Upper lobe of right lung (tissue), 1 donor: ENCODE measurements around the gene MACO1. TPM values are rescaled to one million over a fixed set of nuclear protein-coding genes. Genes with fewer than 3 reads are reported as not detected.
A peak's percentile ranks its signal among the peaks of the same experiment; 100 is the strongest.
"Not testable (repeated sequence)": the region's sequence is repeated elsewhere in the genome, so short reads cannot be mapped to it uniquely, and the experiment has no call there.

Experiments
- ATAC-seq: fragments of 200-7000 bp; cut with Tn5 transposase; one replicate; pipeline ENCODE4 v1.9.1; 2020; ENCODE audit warnings: mild to moderate bottlenecking, moderate library complexity
- DNase-seq: peaks from one replicate; pipeline ENCODE4 v3.0.0-alpha.2; 2020
- H3K27ac ChIP-seq: fragments of 200-600 bp; one replicate; pipeline ENCODE4 v1.8.0; 2022
- H3K27me3 ChIP-seq: fragments of 200-600 bp; one replicate; pipeline ENCODE4 v1.8.0; 2022; ENCODE audit warnings: mild to moderate bottlenecking
- H3K36me3 ChIP-seq: fragments of 200-600 bp; one replicate; pipeline ENCODE4 v1.8.0; 2022
- H3K4me1 ChIP-seq: fragments of 200-600 bp; one replicate; pipeline ENCODE4 v1.8.0; 2022
- H3K4me3 ChIP-seq: fragments of 200-600 bp; one replicate; pipeline ENCODE4 v1.8.0; 2022; ENCODE audit warnings: mild to moderate bottlenecking
- H3K9me3 ChIP-seq: fragments of 200-600 bp; one replicate; pipeline ENCODE4 v1.8.0; 2022
- intact Hi-C: fragments of 100-400 bp; cut with DNase I; formaldehyde crosslinking; loops from one replicate; pipeline ENCODE4 v1.11.0; 2022
- total RNA-seq: library from RNA; stranded (reverse); fragmentation: NEBNext Ultra II Directional; extraction: Animal tissue kit (Norgen Biotek cat#: 25700); gene quantifications from one replicate; pipeline ENCODE4 v1.2.1, GENCODE V29; 2021
- TF ChIP-seq, protein P1 (sequence below): fragments of 200-600 bp; IDR thresholded peaks from one replicate; pipeline ENCODE4 v1.8.0; 2022; ENCODE audit warnings: antibody characterized with exemption
- donor health status: DM: no; HTN: yes; CAD: no; lungs with severe emphysema.

The MACO1 gene
- total RNA-seq, 1 donor from 2014 or later = 20.2 TPM

DNA sequence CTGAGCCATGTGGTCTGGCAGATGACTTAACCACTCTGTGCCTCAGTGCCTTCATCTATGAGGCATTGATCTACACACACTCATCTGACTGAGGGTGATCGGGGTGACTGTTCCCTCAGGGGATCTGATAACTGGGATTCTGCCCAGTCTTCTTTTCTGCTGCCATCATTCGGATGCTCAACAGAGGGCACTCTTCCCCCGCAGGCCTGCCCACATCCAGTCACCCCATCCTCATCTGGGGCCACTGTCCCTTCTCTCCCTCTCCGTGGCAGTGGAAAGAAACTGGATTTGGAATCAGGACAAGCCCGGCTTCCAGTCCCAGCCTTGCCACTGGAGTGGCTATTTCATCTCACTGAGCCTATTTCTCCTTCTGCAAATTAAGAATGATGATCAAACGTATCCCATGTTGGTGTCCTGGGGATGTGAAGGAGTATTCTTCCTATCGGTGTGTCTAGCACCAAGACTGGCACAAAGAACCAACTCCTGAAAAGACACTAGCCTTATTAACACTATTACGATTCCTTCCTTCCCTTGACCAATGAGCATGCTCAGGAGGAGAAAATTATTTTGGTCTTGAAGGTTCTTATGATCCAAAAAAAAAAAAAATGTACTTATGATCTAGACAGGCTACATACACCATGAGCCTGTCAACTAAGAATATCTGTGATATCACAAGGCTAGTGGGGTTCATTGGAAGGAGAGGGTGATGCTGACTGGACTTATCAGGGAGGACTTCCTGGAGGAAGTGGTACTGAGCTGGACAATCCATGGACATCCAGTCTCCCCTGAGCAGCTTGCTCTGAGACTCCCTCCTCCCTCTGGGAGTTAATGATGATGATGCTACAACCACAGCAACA, 27.5 kb upstream of the MACO1 start:
- intact Hi-C loops, H3K36me3 ChIP-seq, DNase-seq, H3K4me3 ChIP-seq, H3K9me3 ChIP-seq, H3K4me1 ChIP-seq, H3K27ac ChIP-seq, H3K27me3 ChIP-seq: not testable (repeated sequence)
- peak; percentile 89 for ATAC-seq
- TF ChIP-seq, protein P1, sequence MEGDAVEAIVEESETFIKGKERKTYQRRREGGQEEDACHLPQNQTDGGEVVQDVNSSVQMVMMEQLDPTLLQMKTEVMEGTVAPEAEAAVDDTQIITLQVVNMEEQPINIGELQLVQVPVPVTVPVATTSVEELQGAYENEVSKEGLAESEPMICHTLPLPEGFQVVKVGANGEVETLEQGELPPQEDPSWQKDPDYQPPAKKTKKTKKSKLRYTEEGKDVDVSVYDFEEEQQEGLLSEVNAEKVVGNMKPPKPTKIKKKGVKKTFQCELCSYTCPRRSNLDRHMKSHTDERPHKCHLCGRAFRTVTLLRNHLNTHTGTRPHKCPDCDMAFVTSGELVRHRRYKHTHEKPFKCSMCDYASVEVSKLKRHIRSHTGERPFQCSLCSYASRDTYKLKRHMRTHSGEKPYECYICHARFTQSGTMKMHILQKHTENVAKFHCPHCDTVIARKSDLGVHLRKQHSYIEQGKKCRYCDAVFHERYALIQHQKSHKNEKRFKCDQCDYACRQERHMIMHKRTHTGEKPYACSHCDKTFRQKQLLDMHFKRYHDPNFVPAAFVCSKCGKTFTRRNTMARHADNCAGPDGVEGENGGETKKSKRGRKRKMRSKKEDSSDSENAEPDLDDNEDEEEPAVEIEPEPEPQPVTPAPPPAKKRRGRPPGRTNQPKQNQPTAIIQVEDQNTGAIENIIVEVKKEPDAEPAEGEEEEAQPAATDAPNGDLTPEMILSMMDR = peak; percentile 34

DNA sequence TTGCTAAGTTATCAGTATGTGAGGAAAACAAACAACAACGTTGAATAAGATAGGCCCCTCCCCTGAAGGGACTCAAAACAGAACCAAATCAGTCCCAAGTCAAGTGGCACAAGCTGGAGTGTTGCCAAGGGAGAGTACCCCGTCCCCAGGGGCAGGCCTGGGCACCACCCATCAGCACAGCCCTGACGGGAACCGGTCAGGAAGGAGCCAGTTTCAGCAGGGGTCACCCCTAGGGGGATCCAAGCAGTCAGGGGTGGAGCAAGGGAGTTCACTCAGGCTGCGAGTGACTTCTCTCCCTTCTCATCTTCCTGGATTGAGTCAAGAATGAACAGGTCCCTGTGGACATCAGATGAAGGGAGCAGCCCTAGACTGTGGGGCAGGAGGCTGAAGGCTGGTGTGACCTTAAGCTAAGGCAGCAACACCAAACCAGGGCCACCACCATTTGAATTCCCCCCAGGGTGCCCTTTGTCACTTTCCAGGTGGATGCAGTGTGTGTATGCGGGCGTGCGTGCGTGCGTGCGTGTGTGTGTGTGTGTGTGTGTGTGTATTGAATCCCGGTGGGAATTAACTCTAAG, 24.9 kb upstream of the MACO1 start:
- intact Hi-C loops, H3K27me3 ChIP-seq, DNase-seq, ATAC-seq, H3K9me3 ChIP-seq, H3K4me3 ChIP-seq, H3K27ac ChIP-seq, H3K36me3 ChIP-seq, H3K4me1 ChIP-seq: not testable (repeated sequence)

DNA sequence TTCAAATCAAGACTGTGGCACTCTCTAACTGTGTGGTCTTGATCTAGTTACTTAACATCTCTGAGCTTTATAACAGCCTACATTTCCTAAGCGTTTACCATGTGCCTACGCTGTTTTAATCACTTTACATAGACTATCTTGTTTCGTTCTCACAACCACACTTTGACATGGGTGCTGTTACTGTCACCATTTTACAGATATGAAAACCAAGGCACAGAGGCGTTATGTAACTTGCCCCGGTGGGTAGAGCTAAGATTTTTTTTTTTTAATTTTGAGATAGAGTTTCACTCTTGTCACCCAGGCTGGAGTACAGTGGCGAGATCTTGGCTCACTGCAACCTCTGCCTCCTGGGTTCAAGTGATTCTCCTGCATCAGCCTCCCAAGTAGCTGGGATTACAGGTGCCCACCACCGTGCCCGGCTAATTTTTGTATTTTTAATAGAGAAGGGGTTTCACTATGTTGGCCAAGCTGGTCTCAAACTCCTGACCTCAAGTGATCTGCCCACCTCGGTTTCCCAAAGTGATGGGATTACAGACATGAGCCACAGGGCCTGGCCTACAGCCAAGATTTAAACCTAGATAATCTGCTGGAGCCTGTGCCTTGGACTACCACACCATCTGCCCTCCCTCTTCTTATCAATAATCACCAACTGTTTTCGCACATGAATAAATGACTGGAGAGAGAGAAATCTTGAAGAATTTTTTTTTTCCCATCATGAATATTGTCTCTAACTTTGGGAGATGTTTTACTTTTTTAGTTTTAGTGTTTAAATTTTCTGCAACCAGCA, 20.9 kb upstream of the MACO1 start:
- H3K4me1 ChIP-seq, H3K36me3 ChIP-seq, ATAC-seq, H3K27me3 ChIP-seq, DNase-seq, H3K4me3 ChIP-seq, H3K27ac ChIP-seq, intact Hi-C loops, H3K9me3 ChIP-seq: not testable (repeated sequence)

DNA sequence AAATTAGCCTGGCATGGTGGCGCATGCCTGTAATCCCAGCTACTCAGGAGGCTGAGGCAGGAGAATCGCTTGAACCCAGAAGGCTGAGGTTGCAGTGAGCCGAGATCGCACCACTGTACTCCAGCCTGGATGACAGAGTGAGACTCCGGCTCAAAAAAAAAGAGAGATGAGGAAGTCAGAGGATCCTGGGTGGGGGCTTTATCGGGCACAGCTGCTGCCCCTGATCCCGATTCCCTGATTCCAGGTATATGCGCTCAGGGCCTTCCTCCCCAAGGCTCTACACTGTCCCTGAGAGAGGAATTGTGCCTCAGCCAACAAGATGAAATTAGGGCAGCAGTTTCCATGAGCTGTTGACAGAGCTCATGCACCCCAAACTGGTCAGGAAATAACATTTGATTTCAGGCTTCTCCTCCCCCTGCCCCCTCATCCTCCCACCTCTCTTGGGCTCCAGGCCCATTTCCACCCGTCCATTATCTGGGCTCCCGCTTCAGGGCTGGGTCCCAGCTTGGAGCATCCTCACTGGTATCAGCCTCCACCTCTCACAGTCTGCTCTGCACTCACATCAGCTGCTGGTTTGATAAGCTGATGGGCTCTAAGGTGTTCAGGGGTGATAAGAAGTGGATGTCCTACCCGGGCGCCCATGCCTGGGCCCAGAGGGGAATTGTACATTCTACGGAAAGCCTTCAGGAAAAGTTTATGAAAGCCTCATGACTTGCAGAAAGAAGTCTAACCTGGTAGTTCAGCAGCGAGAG, 17.6 kb upstream of the MACO1 start:
- DNase-seq, H3K36me3 ChIP-seq, ATAC-seq, intact Hi-C loops, H3K27me3 ChIP-seq, H3K9me3 ChIP-seq, H3K4me1 ChIP-seq, H3K27ac ChIP-seq, H3K4me3 ChIP-seq: not testable (repeated sequence)

DNA sequence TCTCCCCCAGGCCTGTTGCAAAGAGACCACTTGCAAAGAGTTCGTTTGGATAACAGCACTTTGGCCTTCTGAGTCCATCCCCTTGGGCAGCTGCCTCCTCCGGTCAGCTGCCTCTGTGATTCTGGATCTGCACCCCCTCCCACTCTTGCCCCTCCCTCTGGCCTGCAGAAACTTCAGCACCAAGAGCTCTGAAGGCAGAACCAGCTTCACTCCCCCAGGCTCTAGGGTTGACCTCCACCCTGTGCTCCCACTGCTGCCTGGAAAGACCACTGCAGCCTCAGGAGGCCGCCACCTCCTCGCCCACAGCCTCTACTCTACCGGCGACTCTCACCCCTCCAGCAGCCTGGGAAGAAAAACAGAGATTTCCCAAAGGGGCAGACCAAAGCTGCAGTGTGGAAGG, 16.5 kb upstream of the MACO1 start:
- H3K27ac ChIP-seq, H3K27me3 ChIP-seq, H3K36me3 ChIP-seq, intact Hi-C loops, H3K4me1 ChIP-seq, DNase-seq, ATAC-seq, H3K9me3 ChIP-seq, H3K4me3 ChIP-seq: not testable (repeated sequence)

DNA sequence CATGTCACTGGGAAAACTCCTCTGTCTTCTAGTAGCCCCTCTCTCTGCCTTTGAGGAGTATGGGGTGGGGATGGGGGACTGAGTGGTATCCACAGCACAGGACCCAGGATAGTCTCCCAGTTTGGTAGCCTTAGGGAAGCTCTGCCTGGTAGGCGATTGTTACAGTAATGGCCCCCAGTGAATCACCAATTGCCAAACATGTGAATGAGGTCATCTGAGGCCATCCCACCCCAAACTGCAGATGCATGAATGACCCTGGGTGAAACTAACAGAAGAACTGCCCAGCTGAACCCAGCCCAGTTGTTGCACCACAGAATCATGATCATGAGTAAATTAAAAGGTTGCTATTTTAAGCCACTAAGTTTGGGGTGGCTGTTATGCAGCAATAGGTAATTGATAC, 16.1 kb upstream of the MACO1 start:
- DNase-seq, H3K27me3 ChIP-seq, H3K36me3 ChIP-seq, ATAC-seq, H3K4me3 ChIP-seq, H3K4me1 ChIP-seq, intact Hi-C loops, H3K27ac ChIP-seq, H3K9me3 ChIP-seq: not testable (repeated sequence)

DNA sequence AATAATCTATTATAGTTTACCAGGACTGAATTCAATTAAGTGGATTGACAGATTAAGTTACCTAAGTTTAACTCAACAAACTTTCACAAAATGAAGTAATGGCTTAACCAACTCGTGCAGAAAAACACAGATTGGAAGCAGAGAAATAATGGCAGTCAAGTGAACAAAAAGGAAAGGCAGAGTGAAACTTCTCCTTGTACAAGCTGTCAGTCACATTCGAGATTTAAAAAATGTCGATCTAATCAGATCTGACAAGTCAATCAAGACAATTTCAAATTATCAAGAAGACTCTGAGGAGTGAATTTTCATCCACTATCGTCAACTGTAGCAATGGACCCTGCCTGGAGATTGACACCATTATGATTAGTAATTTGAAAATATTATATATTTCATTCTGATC, 13.4 kb upstream of the MACO1 start:
- ATAC-seq, intact Hi-C loops: not testable (repeated sequence)

DNA sequence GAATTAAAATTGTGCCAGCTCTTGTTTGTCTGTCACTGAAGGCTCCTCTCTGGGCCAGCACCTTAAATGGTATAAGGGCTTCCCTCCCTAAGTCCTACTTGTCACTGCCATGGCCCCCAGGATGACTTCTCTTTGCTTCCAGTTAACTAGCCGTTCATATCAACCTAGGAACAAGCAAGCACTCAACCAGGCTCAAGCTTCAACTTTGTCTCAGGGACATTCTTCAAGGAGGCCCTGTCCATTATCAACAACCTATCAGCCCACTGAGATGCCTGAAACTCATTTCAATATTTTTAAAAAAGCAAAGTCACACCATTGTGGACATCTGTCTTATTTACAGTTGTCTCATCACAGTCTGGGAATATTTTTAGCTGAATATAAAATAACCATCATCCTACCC, 11.4 kb upstream of the MACO1 start:
- intact Hi-C loops, H3K36me3 ChIP-seq, H3K4me1 ChIP-seq, H3K27ac ChIP-seq, H3K4me3 ChIP-seq, DNase-seq, H3K9me3 ChIP-seq, H3K27me3 ChIP-seq, ATAC-seq: not testable (repeated sequence)

More for the DNA sequence above, 13.4 kb upstream of the MACO1 start:
- H3K4me1 ChIP-seq, H3K4me3 ChIP-seq, H3K27ac ChIP-seq, H3K27me3 ChIP-seq, H3K36me3 ChIP-seq, H3K9me3 ChIP-seq, DNase-seq: not testable (repeated sequence)

DNA sequence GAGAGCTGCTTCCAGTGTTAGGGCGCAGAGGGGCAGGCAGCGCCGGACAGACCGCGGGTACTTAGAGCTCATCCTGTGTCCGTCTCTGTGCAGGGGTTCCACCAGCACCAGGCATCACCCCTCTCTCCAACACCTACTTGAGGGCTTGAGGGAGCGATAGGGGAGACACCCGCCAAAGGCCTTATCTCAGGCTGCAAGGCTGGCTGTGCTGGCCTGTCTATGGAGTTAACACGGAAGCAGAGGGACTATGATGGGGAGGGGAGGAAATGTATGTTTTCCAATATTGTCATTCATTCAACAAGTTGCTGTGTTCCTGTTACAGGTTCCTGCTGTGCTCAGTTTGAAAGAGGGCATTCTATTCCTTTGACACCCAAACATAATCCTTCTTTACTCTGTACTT, 10.0 kb upstream of the MACO1 start, which contains the start of gene RHCE:
Gene RHCE, minus strand, starts transcription at position 111 of the 400 bp plus-strand sequence. Its CDS starts 39 bp downstream, at position 72.
- intact Hi-C loops, ATAC-seq: not testable (repeated sequence)

DNA sequence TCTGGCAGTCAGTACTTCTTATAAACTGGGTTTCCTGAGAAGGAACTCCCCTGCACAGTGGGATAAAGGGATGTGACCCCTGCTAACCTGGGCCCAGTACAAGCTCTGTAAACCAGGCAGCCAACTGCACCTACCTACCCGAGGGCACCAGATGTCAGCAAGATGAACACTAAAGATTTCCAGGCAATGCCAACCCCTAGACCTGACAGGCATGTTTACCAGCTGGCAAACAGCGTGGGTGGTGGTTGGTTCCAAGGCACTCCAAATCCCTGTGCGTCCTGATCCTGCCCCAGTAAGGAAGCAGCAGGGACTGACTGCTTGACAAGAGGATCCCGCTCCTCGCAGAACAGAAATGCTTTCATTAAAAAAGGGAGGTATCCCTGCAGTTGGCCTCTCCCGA, 7.5 kb upstream of the MACO1 start:
- H3K27me3 ChIP-seq, H3K9me3 ChIP-seq, H3K4me1 ChIP-seq, intact Hi-C loops, H3K36me3 ChIP-seq, DNase-seq, H3K27ac ChIP-seq, H3K4me3 ChIP-seq: not testable (repeated sequence)
- peak; percentile 58 for ATAC-seq

More for the DNA sequence above, 10.0 kb upstream of the MACO1 start, which contains the start of gene RHCE:
- H3K4me3 ChIP-seq, H3K27ac ChIP-seq, H3K36me3 ChIP-seq, H3K27me3 ChIP-seq, H3K4me1 ChIP-seq, DNase-seq, H3K9me3 ChIP-seq: not testable (repeated sequence)
